K562 (cell line): Measurements from ENCODE around the gene GALNT5. TPM values are rescaled to one million over a fixed set of nuclear protein-coding genes. Genes with fewer than 3 reads are reported as not detected.

Experiments
- ATAC-seq: fragments of 200-7000 bp; cut with Tn5 transposase; 3 replicates; pipeline ENCODE4 v1.9.1; 2020; ENCODE audit warnings: moderate library complexity
- BruUV-seq: library from RNA; stranded (reverse); fragments of 400-500 nt; replicated peaks from 2 replicates; lab custom pipeline; 2021; lab: Mats Ljungman, UMichigan
- CTCF ChIA-PET: fragments of 300-600 bp; formaldehyde crosslinking; extraction: SDS; loops from one replicate; lab custom pipeline; 2021; ENCODE audit warnings: low intra/inter-chr PET ratio; lab: Yijun Ruan, JAX
- POLR2A ChIA-PET: fragments of 300-600, 350-650 bp; sonication (Branson Sonifier 250); formaldehyde crosslinking; extraction: SDS; loops from one replicate; lab custom pipeline; 2021; ENCODE audit warnings: antibody characterized with exemption, inconsistent platforms; lab: Yijun Ruan, JAX
- DNase-seq, 4 experiments: peaks; one replicate each; pipeline versions ENCODE4 v3.0.0 to v3.0.0-alpha.2; 2011 to 2018; ENCODE audit warnings: low spot score in 3 of 4, mixed read lengths in 3 of 4; ENCODE audit errors: extremely low read depth in 1 of 4
- FAIRE-seq: peaks from 2 replicates; lab custom pipeline; 2011; peaks lifted over from hg19 to GRCh38; lab: Jason Lieb, UNC
- H2AFZ ChIP-seq: 2 replicates; pipeline ENCODE4 v1.6.0; 2011; ENCODE audit warnings: low read depth, low read length, control low read depth, inconsistent platforms
- H3K27ac ChIP-seq: fragments of 200-600 bp; 3 replicates; pipeline ENCODE4 v1.8.0; 2011; ENCODE audit warnings: low read depth, mild to moderate bottlenecking, control low read depth, inconsistent platforms, low read length, moderate library complexity, mixed read lengths; ENCODE audit errors: extremely low read depth
- H3K27me3 ChIP-seq, 2 experiments: fragments of 300-600 bp in 1 of 2; 2 replicates in 1 of 2; 3 replicates in 1 of 2; pipeline versions ENCODE4 v1.6.0 to v1.8.0; 2011; ENCODE audit warnings: inconsistent platforms in 2 of 2, low read length in 2 of 2, mild to moderate bottlenecking in 1 of 2, mixed read lengths in 1 of 2, moderate library complexity in 1 of 2; ENCODE audit not compliant: control insufficient read depth in 2 of 2, insufficient read depth in 2 of 2
- H3K36me3 ChIP-seq: fragments of 300-600 bp; 3 replicates; pipeline ENCODE4 v1.8.0; 2011; ENCODE audit warnings: mild to moderate bottlenecking, low read length, inconsistent platforms; ENCODE audit not compliant: control insufficient read depth, insufficient read depth
- H3K4me1 ChIP-seq, 2 experiments: fragments of 200-600 bp in 1 of 2; replicated peaks in 1 of 2; 2 replicates in 1 of 2; 3 replicates in 1 of 2; pipeline versions ENCODE4 v1.5.1 to v1.8.0; 2011; ENCODE audit warnings: inconsistent platforms in 2 of 2, low read length in 2 of 2, mild to moderate bottlenecking in 1 of 2, mixed read lengths in 1 of 2, moderate library complexity in 1 of 2; ENCODE audit not compliant: control insufficient read depth in 2 of 2, insufficient read depth in 2 of 2
- H3K4me2 ChIP-seq: 2 replicates; pipeline ENCODE4 v1.6.1; 2011; ENCODE audit warnings: low read length, control low read depth, inconsistent platforms, mixed read lengths; ENCODE audit not compliant: insufficient read depth
- H3K4me3 ChIP-seq: fragments of 200-600 bp; sonication (generic), shearing (Covaris generic); 2 replicates; pipeline ENCODE4 v1.5.1; 2016; ENCODE audit warnings: control low read depth, inconsistent platforms
- H3K79me2 ChIP-seq: fragments of 200-600 bp; 3 replicates; pipeline ENCODE4 v1.8.0; 2011; ENCODE audit warnings: low read length, inconsistent platforms; ENCODE audit not compliant: control insufficient read depth, insufficient read depth
- H3K9ac ChIP-seq, 2 experiments: 2 replicates each; pipeline versions ENCODE4 v1.6.0 to v1.6.1; 2011; ENCODE audit warnings: low read depth in 2 of 2, low read length in 2 of 2, control low read depth in 1 of 2, inconsistent platforms in 1 of 2, mild to moderate bottlenecking in 1 of 2, mixed read lengths in 1 of 2; ENCODE audit not compliant: insufficient read depth in 1 of 2
- H3K9me1 ChIP-seq: one replicate; pipeline ENCODE4 v1.6.0; 2011; ENCODE audit warnings: inconsistent platforms, mild to moderate bottlenecking, low read length, moderate library complexity; ENCODE audit not compliant: control insufficient read depth, insufficient read depth
- H3K9me3 ChIP-seq: replicated peaks from 2 replicates; pipeline ENCODE4 v1.5.1; 2011; ENCODE audit warnings: low read depth, low read length, inconsistent platforms; ENCODE audit not compliant: control insufficient read depth, insufficient read depth
- H4K20me1 ChIP-seq: replicated peaks from 2 replicates; pipeline ENCODE4 v1.6.1; 2011; ENCODE audit warnings: low read length, inconsistent platforms, mixed read lengths; ENCODE audit not compliant: control insufficient read depth, insufficient read depth
- BACH1 ChIP-seq: fragments of 200-800 bp; sonication (Bioruptor generic); IDR thresholded peaks from 2 replicates; pipeline ENCODE4 v1.6.1; 2016; ENCODE audit warnings: missing genetic modification characterization, missing compliant biosample characterization
- BCLAF1 ChIP-seq, 2 experiments: fragments of 450-650 bp in 1 of 2; IDR thresholded peaks; 2 replicates each; pipeline ENCODE4 v1.6.1; 2011 to 2017; ENCODE audit warnings: low read depth in 2 of 2, antibody characterized with exemption in 1 of 2, borderline replicate concordance in 1 of 2, low read length in 1 of 2, mild to moderate bottlenecking in 1 of 2, mixed read lengths in 1 of 2; ENCODE audit not compliant: control insufficient read depth in 1 of 2
- CHD1 ChIP-seq: fragments of 200-600 bp; sonication (generic); IDR thresholded peaks from one replicate; pipeline ENCODE4 v1.6.1; 2012; ENCODE audit warnings: mild to moderate bottlenecking, moderate library complexity, low read length, inconsistent platforms
- CREB3L1 ChIP-seq: fragments of 450-650 bp; IDR thresholded peaks from 2 replicates; pipeline ENCODE4 v1.6.1; 2014; ENCODE audit warnings: low read depth, mild to moderate bottlenecking, moderate library complexity, borderline replicate concordance
- EHMT2 ChIP-seq: fragments of 450-650 bp; IDR thresholded peaks from 2 replicates; pipeline ENCODE4 v1.6.1; 2018; ENCODE audit warnings: antibody characterized with exemption
- HCFC1 ChIP-seq: IDR thresholded peaks from 2 replicates; pipeline ENCODE4 v1.6.1; 2012; ENCODE audit warnings: low read depth, low read length, improper control_type of control experiment
- HDGF ChIP-seq: fragments of 450-650 bp; IDR thresholded peaks from 2 replicates; pipeline ENCODE4 v1.6.1; 2016
- KAT2B ChIP-seq: IDR thresholded peaks from one replicate; pipeline ENCODE4 v1.6.1; 2012; ENCODE audit warnings: low read depth, mild to moderate bottlenecking, control low read depth, inconsistent platforms, low read length, moderate library complexity
- L3MBTL2 ChIP-seq: fragments of 450-650 bp; IDR thresholded peaks from 2 replicates; pipeline ENCODE4 v1.6.1; 2016; ENCODE audit warnings: mild to moderate bottlenecking, moderate library complexity
- NFRKB ChIP-seq: fragments of 450-650 bp; IDR thresholded peaks from 2 replicates; pipeline ENCODE4 v1.6.1; 2016; ENCODE audit warnings: low read depth
- POLR3G ChIP-seq: IDR thresholded peaks from 2 replicates; pipeline ENCODE4 v1.6.1; 2011; ENCODE audit not compliant: insufficient read length, insufficient replicate concordance; ENCODE audit errors: extremely low read depth
- THRA ChIP-seq: fragments of 450-650 bp; IDR thresholded peaks from 2 replicates; pipeline ENCODE4 v1.6.1; 2017; ENCODE audit warnings: mild to moderate bottlenecking, moderate library complexity
- ZBED1 ChIP-seq: IDR thresholded peaks from 2 replicates; pipeline ENCODE4 v1.6.1; 2014
- ZFX ChIP-seq: sonication (generic); formaldehyde crosslinking; IDR thresholded peaks from 2 replicates; pipeline ENCODE4 v1.8.0; 2022; ENCODE audit warnings: mild to moderate bottlenecking, missing genetic modification reagents, moderate library complexity
- ZNF431 ChIP-seq: sonication (generic); formaldehyde crosslinking; IDR thresholded peaks from 2 replicates; pipeline ENCODE4 v1.8.0; 2022; ENCODE audit warnings: mild to moderate bottlenecking, missing genetic modification reagents
- ZNF696 ChIP-seq: fragments of 250-450 bp; sonication (Bioruptor Pico); conservative IDR thresholded peaks from 2 replicates; pipeline ENCODE4 v1.4.0; 2020; ENCODE audit warnings: mild to moderate bottlenecking, moderate library complexity
- WGBS: fragments of 100-300 bp; shearing (Covaris generic); methylation state at CpG from one replicate; pipeline ENCODE4 v1.1.6; 2016; ENCODE audit warnings: low coverage, mixed read lengths; ENCODE audit not compliant: insufficient coverage; ENCODE audit errors: missing lambda C conversion rate; 5-methylcytosine and 5-hydroxymethylcytosine counted together
- in situ Hi-C: fragments of 300-500 bp; cut with MboI; formaldehyde crosslinking; loops from 4 replicates; pipeline ENCODE4 v1.15.0; 2018; ENCODE audit warnings: inconsistent platforms, mixed read lengths
- intact Hi-C: fragments of 100-400 bp; cut with micrococcal nuclease; formaldehyde crosslinking; loops from 2 replicates; pipeline ENCODE4 v1.14.2; 2022
- polyA plus RNA-seq, 8 experiments: library from polyadenylated mRNA; depleted of rRNA in 4 of 8; stranded (reverse) in 5 of 8; unstranded in 3 of 8; fragments of >200 nt; fragmentation: Nextera tagmentation in 2 of 8; fragmentation: Illumina TruSeq in 1 of 8; extraction: Ambion mirVana in 2 of 8; extraction: Trizol in 1 of 8; gene quantifications; 2 replicates each; pipeline versions ENCODE4 v1.2.1 to v1.2.3, GENCODE V29; 2011 to 2014; ENCODE audit warnings: inconsistent platforms in 1 of 8, missing spikeins in 1 of 8
- total RNA-seq, 7 experiments: library from RNA; depleted of rRNA in 6 of 7; stranded (reverse); fragments of >200 nt in 6 of 7; fragmentation: Illumina TruSeq in 2 of 7; extraction: Trizol in 2 of 7; gene quantifications; 2 replicates each; pipeline versions ENCODE4 v1.2.1 to v1.2.3, GENCODE V29; 2011 to 2021; ENCODE audit warnings: low replicate concordance in 1 of 7

Gene GALNT5
- total and polyA plus RNA-seq, 9 of the 15 experiments (the other 6 are each of a cell fraction or from before 2014, with no cell fraction given): 21.6 to 73.0 (median 54.7) TPM

GRCh38 chr2:157261199-157261782 is 3.8 kb downstream of the GALNT5 start:
- ChIA-PET POLR2A (interaction anchor here (0.6 to 5.9 kb wide), 15 partner anchors 10 to 927 kb away, joined by 3 to 35 read pairs (median 4); no protein-coding TSS in a partner anchor), CTCF (no interaction called here)
- BruUV-seq: no TSS peak
- WGBS: 0% methylated on average over 6 of the region's 6 CpGs
- Histone ChIP-seq H3K4me3 (peak overlapping the region; percentile 53), H2AFZ (0 out of 2 replicates have a peak overlapping the region, but pooled peaks have one; percentile 19), H3K9ac (peak overlapping the region; percentile 89 to 92), H3K79me2 (peaks cover 97% of the 10 kb centered on the region), H3K9me3 (no peaks in the 10 kb centered on the region), H3K36me3 (peaks cover 42% of the 10 kb centered on the region), H3K4me2 (peak overlapping the region; percentile 93), H3K4me1 (peaks cover 7 to 37% of the 10 kb centered on the region in 2 experiments; a peak in 4 of 5 replicates), H3K27me3 (no peaks in the 10 kb centered on the region), H4K20me1 (no peaks in the 10 kb centered on the region), H3K9me1 (no peaks in the 10 kb centered on the region), H3K27ac (peak overlapping the region; percentile 94)
- ATAC-seq (peak; percentile 64), DNase-seq (peak; percentile 96 to 99 (median 98)), FAIRE-seq (peak; percentile 97)
- in situ Hi-C loops: no loop called here
- intact Hi-C loops: loop anchor here (1.0 to 5.0 kb wide), 4 partner anchors 40 to 1899 kb away; no protein-coding TSS in a partner anchor
- TF ChIP-seq THRA (no peak), L3MBTL2 (peak; percentile 94), KAT2B (no peak), CHD1 (no peak), NFRKB (peak; percentile 63; the same call in 1 of the 2 replicates), POLR3G (no peak), BACH1 (tag) (no peak; the same call in 1 of the 2 replicates), HDGF (no peak), CREB3L1 (peak; percentile 87), ZNF696 (CRISPR knock-in tag) (0 out of 2 replicates have a peak, but pooled peaks have one; percentile 9), EHMT2 (peak; percentile 76; the same call in 1 of the 2 replicates), HCFC1 (peak; percentile 46; the same call in 1 of the 2 replicates), ZBED1 (peak; percentile 75; the same call in 1 of the 2 replicates), ZNF431 (CRISPR knock-in tag) (peak; percentile 55; the same call in 1 of the 2 replicates), ZFX (no peak; the same call in 1 of the 2 replicates), BCLAF1 (IDR thresholded peaks at IDR 0.05; ENCODE audit: borderline replicate concordance in 1 of 2, control insufficient read depth in 1 of 2, low read depth in 2 of 2, low read length in 1 of 2) (peak in 1 of 2 experiments; percentile 36; a peak in 1 of 4 replicates)
